GM18498 (cell line): Measurements from ENCODE around the gene ACBD6.

Experiments
- ATAC-seq: cut with Tn5 transposase; IDR thresholded peaks from one replicate; pipeline ENCODE4 v1.9.1; 2021; ENCODE audit warnings: mild to moderate bottlenecking, moderate library complexity; ENCODE audit not compliant: unreplicated experiment

ACBD6 gene

GRCh38 chr1:180247580-180247979 is 254.8 kb downstream of the ACBD6 start:
- ATAC-seq, result no peak

DNA sequence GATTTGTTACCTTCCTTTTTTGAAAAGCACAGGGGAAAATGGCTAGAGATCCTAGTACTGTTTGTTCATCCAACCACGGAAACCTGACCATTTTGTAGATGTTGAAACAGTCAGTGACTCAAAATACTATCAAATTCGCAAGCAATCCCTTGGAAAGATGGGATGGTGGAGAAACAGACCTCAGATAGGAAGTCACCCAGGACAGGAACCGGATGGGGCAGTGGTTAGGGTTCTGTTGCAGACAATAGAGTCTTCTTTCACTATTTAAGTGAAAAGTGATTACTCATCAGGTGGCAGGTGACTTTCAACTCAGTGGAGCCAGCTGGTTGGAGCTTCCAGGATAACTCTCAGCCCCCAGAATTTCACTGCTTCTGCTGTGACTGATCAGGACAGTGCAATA is 255.3 kb downstream of the ACBD6 start:
- no peak for ATAC-seq

- ATAC-seq, result no peak
Measured at GRCh38 chr1:180246579-180246978, 255.8 kb downstream of the ACBD6 start.

DNA sequence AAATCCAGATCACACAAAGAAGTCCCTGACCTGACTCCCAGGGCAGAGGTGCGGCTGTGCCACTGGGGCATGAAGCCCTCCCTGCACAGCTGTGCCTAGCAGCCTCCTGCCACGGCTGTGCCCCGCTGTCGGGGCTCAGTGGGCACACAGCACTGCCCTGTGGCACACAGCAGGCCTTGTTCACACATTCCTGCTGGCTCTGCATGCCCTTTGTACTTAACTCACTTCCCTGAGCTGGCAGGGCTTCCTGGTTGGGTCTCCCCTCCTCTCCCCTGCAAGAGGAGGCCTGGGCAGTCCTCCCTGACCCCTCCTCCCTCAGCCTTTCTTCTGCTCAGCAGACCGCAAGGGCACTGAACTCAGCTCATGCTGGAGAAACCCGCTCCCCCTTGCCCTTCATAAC is 257.5 kb downstream of the ACBD6 start:
- no peak for ATAC-seq

DNA sequence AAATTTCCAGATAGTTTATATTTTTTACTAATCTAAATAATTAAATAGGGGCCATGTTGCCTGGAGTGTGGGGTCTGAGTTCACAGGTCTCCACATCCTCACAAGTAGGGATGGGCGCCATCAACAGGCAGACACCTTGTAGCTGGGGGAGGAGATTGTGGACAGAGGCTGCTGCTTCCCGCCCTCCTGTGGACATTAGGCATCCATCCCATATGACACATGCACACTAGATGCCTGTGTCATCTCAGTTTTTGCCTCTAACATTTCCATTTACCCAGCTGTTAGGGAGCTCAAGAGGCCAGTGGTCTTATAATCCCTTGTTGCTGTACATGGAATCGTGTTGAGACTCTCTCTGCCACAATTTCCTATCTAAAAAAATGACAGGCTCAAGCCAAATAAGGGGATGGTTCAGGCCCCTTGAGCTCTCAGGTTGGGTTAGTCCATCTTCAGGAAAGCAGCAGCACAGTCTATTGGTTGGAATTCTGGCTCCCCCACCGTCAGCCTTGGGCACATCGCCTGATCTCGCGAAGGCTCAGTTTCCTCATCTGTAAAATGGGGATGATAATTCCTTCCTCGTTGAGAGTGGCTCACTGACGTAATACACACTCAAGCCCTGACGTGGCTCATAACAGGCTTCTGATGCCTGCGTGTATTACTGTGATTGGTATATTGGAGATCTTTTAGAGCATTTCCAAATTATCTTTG is 258.7 kb downstream of the ACBD6 start:
- ATAC-seq, result no peak

GRCh38 chr1:180241716-180242544 is 260.4 kb downstream of the ACBD6 start:
- no peak for ATAC-seq

GRCh38 chr1:180239145-180240096 is 263.0 kb downstream of the ACBD6 start:
- ATAC-seq, result no peak

DNA sequence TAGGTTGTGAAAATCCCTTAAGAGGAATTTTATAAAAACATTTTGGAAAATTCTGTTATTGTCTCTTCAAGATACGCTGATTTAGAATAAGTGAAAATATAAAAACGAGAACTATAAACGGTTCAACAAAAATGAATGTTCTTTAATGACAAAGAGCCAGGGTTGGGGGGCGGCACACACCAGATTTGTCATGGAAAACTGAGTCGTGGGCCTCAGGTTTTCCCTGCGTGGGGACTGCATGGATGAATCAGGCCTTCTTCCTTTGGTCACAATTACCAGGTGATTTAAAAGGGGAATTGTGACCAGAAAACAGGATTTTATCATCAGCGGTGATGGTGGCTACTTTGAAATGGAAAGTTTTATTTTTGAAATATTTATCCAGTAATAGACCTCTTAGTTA is 263.7 kb downstream of the ACBD6 start:
- no peak for ATAC-seq
